ENCODE results near the gene RNF144B. TPM values are rescaled to one million over a fixed set of nuclear protein-coding genes. Genes with fewer than 3 reads are reported as not detected.
"Not testable (repeated sequence)": the region's sequence is repeated elsewhere in the genome, so short reads cannot be mapped to it uniquely, and the experiment has no call there.

Gene RNF144B
- total and polyA plus RNA-seq, 9 donors: 2.7 to 11.7 (median 6.5) TPM

- H3K36me3 ChIP-seq (ENCODE audit: control insufficient read depth, insufficient read depth, low read length): no peaks in the 10 kb centered on the region
- no peak overlapping the region for H3K4me3 ChIP-seq (ENCODE audit: low read length)
- no peak for DNase-seq
- no peak overlapping the region for H3K27ac ChIP-seq (ENCODE audit: low read length)
- H3K9me3 ChIP-seq (replicated peaks; ENCODE audit: control insufficient read depth, low read depth, low read length): peaks cover 3% of the 10 kb centered on the region
- WGBS (ENCODE audit: insufficient coverage): 63% methylated on average over 2 of the region's 10 CpGs
- no peaks in the 10 kb centered on the region for H3K4me1 ChIP-seq (ENCODE audit: control insufficient read depth, insufficient read depth, low read length)
- no peaks in the 10 kb centered on the region for H3K27me3 ChIP-seq (ENCODE audit: control insufficient read depth, insufficient read depth, low read length)
Measured at GRCh38 chr6:18457065-18457737, 70.1 kb downstream of the RNF144B start.

- not testable (repeated sequence) for H3K27ac ChIP-seq (ENCODE audit: low read length); H3K9me3 ChIP-seq (replicated peaks; ENCODE audit: control insufficient read depth, low read depth, low read length); H3K4me3 ChIP-seq (ENCODE audit: low read length); DNase-seq; H3K4me1 ChIP-seq (ENCODE audit: control insufficient read depth, insufficient read depth, low read length); H3K27me3 ChIP-seq (ENCODE audit: control insufficient read depth, insufficient read depth, low read length); H3K36me3 ChIP-seq (ENCODE audit: control insufficient read depth, insufficient read depth, low read length)
- 90% methylated on average over 5 of the region's 6 CpGs for WGBS (ENCODE audit: insufficient coverage)
Measured at GRCh38 chr6:18458086-18458485, 70.9 kb downstream of the RNF144B start.

GRCh38 chr6:18463429-18463828 lies 76.3 kb downstream of the RNF144B start:
- WGBS (ENCODE audit: insufficient coverage): no CpG with 5 or more reads among the region's 3 CpGs
- peaks cover 3% of the 10 kb centered on the region for H3K9me3 ChIP-seq (replicated peaks; ENCODE audit: control insufficient read depth, low read depth, low read length)
- no peaks in the 10 kb centered on the region for H3K4me1 ChIP-seq (ENCODE audit: control insufficient read depth, insufficient read depth, low read length)
- H3K4me3 ChIP-seq (ENCODE audit: low read length): no peak overlapping the region
- DNase-seq: no peak
- H3K36me3 ChIP-seq (ENCODE audit: control insufficient read depth, insufficient read depth, low read length): no peaks in the 10 kb centered on the region
- no peak overlapping the region for H3K27ac ChIP-seq (ENCODE audit: low read length)
- H3K27me3 ChIP-seq (ENCODE audit: control insufficient read depth, insufficient read depth, low read length): no peaks in the 10 kb centered on the region

- no peak for DNase-seq
- Histone ChIP-seq H3K27me3 (ENCODE audit: control insufficient read depth, insufficient read depth, low read length) (no peaks in the 10 kb centered on the region), H3K9me3 (replicated peaks; ENCODE audit: control insufficient read depth, low read depth, low read length) (peaks cover 3% of the 10 kb centered on the region), H3K27ac (ENCODE audit: low read length) (no peak overlapping the region), H3K36me3 (ENCODE audit: control insufficient read depth, insufficient read depth, low read length) (no peaks in the 10 kb centered on the region), H3K4me1 (ENCODE audit: control insufficient read depth, insufficient read depth, low read length) (no peaks in the 10 kb centered on the region), H3K4me3 (ENCODE audit: low read length) (no peak overlapping the region)
- no CpG with 5 or more reads among the region's 2 CpGs for WGBS (ENCODE audit: insufficient coverage)
Measured at GRCh38 chr6:18464176-18464575, 77.0 kb downstream of the RNF144B start.

GRCh38 chr6:18465410-18466154 lies 78.4 kb downstream of the RNF144B start:
- Histone ChIP-seq H3K4me1 (ENCODE audit: control insufficient read depth, insufficient read depth, low read length) (no peaks in the 10 kb centered on the region), H3K9me3 (replicated peaks; ENCODE audit: control insufficient read depth, low read depth, low read length) (no peaks in the 10 kb centered on the region), H3K27ac (ENCODE audit: low read length) (no peak overlapping the region), H3K4me3 (ENCODE audit: low read length) (no peak overlapping the region), H3K27me3 (ENCODE audit: control insufficient read depth, insufficient read depth, low read length) (no peaks in the 10 kb centered on the region), H3K36me3 (ENCODE audit: control insufficient read depth, insufficient read depth, low read length) (no peaks in the 10 kb centered on the region)
- DNase-seq: no peak
- 67% methylated on average over 3 of the region's 5 CpGs for WGBS (ENCODE audit: insufficient coverage)

GRCh38 chr6:18467741-18468502 lies 80.8 kb downstream of the RNF144B start:
- Histone ChIP-seq H3K36me3 (ENCODE audit: control insufficient read depth, insufficient read depth, low read length) (no peaks in the 10 kb centered on the region), H3K4me1 (ENCODE audit: control insufficient read depth, insufficient read depth, low read length) (no peaks in the 10 kb centered on the region), H3K27me3 (ENCODE audit: control insufficient read depth, insufficient read depth, low read length) (no peaks in the 10 kb centered on the region), H3K4me3 (ENCODE audit: low read length) (no peak overlapping the region), H3K9me3 (replicated peaks; ENCODE audit: control insufficient read depth, low read depth, low read length) (no peaks in the 10 kb centered on the region), H3K27ac (ENCODE audit: low read length) (no peak overlapping the region)
- WGBS (ENCODE audit: insufficient coverage): 100% methylated on average over 1 of the region's 5 CpGs
- no peak for DNase-seq

GRCh38 chr6:18468503-18468843 lies 81.3 kb downstream of the RNF144B start:
- DNase-seq: no peak
- no peaks in the 10 kb centered on the region for H3K27me3 ChIP-seq (ENCODE audit: control insufficient read depth, insufficient read depth, low read length)
- no peak overlapping the region for H3K27ac ChIP-seq (ENCODE audit: low read length)
- no peaks in the 10 kb centered on the region for H3K4me1 ChIP-seq (ENCODE audit: control insufficient read depth, insufficient read depth, low read length)
- no peak overlapping the region for H3K4me3 ChIP-seq (ENCODE audit: low read length)
- no peaks in the 10 kb centered on the region for H3K9me3 ChIP-seq (replicated peaks; ENCODE audit: control insufficient read depth, low read depth, low read length)
- H3K36me3 ChIP-seq (ENCODE audit: control insufficient read depth, insufficient read depth, low read length): no peaks in the 10 kb centered on the region
- WGBS (ENCODE audit: insufficient coverage): no CpG with 5 or more reads among the region's 3 CpGs

- Histone ChIP-seq H3K27me3 (ENCODE audit: control insufficient read depth, insufficient read depth, low read length) (no peaks in the 10 kb centered on the region), H3K27ac (ENCODE audit: low read length) (no peak overlapping the region), H3K36me3 (ENCODE audit: control insufficient read depth, insufficient read depth, low read length) (no peaks in the 10 kb centered on the region), H3K9me3 (replicated peaks; ENCODE audit: control insufficient read depth, low read depth, low read length) (no peaks in the 10 kb centered on the region), H3K4me1 (ENCODE audit: control insufficient read depth, insufficient read depth, low read length) (no peaks in the 10 kb centered on the region), H3K4me3 (ENCODE audit: low read length) (no peak overlapping the region)
- no peak for DNase-seq
- no CpG with 5 or more reads among the region's 3 CpGs for WGBS (ENCODE audit: insufficient coverage)
Measured at GRCh38 chr6:18469536-18469935, 82.4 kb downstream of the RNF144B start.

GRCh38 chr6:18471232-18471964 lies 84.2 kb downstream of the RNF144B start:
- 72% methylated on average over 10 of the region's 15 CpGs for WGBS (ENCODE audit: insufficient coverage)
- no peak overlapping the region for H3K27ac ChIP-seq (ENCODE audit: low read length)

GRCh38 chr6:18472941-18473340 lies 85.8 kb downstream of the RNF144B start:
- Histone ChIP-seq H3K36me3 (ENCODE audit: control insufficient read depth, insufficient read depth, low read length) (no peaks in the 10 kb centered on the region), H3K4me1 (ENCODE audit: control insufficient read depth, insufficient read depth, low read length) (no peaks in the 10 kb centered on the region), H3K9me3 (replicated peaks; ENCODE audit: control insufficient read depth, low read depth, low read length) (no peaks in the 10 kb centered on the region), H3K27ac (ENCODE audit: low read length) (no peak overlapping the region), H3K27me3 (ENCODE audit: control insufficient read depth, insufficient read depth, low read length) (no peaks in the 10 kb centered on the region), H3K4me3 (ENCODE audit: low read length) (no peak overlapping the region)
- DNase-seq: no peak
- no CpG with 5 or more reads among the region's 2 CpGs for WGBS (ENCODE audit: insufficient coverage)

More at GRCh38 chr6:18471232-18471964, 84.2 kb downstream of the RNF144B start:
- DNase-seq: no peak
- Histone ChIP-seq H3K9me3 (replicated peaks; ENCODE audit: control insufficient read depth, low read depth, low read length) (no peaks in the 10 kb centered on the region), H3K4me3 (ENCODE audit: low read length) (no peak overlapping the region), H3K36me3 (ENCODE audit: control insufficient read depth, insufficient read depth, low read length) (no peaks in the 10 kb centered on the region), H3K4me1 (ENCODE audit: control insufficient read depth, insufficient read depth, low read length) (no peaks in the 10 kb centered on the region), H3K27me3 (ENCODE audit: control insufficient read depth, insufficient read depth, low read length) (no peaks in the 10 kb centered on the region)
